Measurements from ENCODE around the gene RGS6.

The RGS6 gene

GRCh38 chr14:72333357-72333756, 401.1 kb downstream of the RGS6 start:
- DNase-seq: no peak

DNA sequence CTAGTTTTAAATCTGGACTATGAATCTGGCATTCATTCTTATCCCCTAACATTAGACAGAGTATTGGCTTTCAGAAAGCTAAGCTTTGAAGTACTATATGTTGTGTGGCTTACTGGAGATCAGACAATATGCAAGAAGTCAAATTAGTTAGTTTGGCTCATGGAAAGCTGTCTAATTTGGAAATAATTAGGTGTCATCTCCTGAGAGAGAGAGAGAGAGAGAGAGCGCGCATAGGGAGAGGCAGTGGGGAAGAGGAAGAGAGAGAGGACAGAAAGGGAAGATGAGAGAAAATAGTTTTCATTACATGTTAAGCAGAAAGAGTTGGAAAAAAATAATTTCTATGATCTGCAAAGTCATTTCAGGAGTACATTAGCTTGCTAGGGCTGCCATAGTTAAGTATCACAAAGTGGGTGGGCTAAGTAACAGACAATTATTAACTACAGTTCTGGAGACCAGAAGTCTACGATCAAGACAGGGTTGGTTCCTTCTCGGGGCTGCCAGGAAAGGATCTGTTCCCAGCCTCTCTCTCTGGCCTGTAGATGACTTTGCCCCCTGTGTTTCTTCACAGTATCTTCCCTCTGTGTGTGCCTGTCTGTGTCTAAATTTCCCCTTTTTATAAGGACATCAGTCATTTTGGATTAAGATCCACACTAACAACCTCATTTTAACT, 404.2 kb downstream of the RGS6 start:
- no peak for DNase-seq

DNA sequence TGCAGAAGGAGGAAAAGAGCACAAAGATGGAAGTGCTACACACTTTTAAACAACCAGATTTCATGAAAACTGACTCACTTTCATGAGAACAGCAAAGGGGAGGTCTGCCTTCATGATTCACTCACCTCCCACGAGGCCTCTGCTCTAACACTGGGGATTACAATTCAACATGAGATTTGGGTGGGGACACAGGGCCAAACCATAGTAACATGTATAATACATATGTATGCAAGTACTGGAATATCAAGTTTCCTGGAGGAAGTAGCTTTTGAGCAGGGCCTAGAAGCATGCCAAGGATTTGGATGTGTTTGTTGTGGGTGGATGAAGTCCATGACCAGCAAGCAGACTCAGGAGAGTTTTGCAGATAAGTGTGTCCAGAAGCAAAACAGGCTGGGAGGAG, 409.0 kb downstream of the RGS6 start:
- no peak for DNase-seq

GRCh38 chr14:72341686-72342085, 409.5 kb downstream of the RGS6 start:
- DNase-seq: no peak

DNA sequence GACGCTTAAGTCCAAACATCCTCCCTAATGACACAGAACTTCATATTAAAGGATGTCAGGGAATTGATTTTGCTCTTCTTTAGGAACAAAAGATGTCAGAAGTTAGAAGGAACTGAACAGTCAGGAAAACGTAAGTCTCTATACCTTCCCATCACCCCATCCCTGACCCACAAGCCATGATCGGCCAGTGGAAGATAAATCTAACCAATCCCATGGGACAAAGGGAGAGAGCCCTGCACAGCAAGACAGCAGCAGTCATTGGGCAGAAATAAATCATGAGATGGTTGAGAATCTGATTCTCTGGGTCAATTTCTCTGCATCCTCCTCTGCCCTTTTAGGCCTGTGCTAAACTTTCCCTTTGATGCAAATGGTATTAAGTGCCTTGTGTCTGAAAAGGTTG, 414.9 kb downstream of the RGS6 start:
- DNase-seq: no peak

DNA sequence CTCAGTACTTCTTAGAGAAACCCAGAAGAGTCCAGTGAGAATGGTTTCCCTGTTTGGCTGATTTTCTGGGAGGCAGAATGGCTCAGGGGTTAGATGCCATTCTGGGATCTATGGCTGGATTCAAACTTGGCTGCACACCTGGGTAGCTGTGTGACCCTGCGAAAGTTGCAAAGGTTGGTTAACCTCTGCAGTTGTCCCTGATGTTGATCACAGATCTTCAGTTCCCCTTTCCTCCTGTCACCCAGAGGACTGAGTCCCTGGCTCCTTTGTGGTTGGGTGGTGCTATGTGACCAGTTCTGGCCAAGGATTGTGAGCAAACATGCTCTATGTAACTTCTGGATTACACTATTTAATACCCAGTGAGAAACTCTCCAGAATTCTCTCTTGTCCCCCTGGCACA, 418.0 kb downstream of the RGS6 start:
- no peak for DNase-seq

DNA sequence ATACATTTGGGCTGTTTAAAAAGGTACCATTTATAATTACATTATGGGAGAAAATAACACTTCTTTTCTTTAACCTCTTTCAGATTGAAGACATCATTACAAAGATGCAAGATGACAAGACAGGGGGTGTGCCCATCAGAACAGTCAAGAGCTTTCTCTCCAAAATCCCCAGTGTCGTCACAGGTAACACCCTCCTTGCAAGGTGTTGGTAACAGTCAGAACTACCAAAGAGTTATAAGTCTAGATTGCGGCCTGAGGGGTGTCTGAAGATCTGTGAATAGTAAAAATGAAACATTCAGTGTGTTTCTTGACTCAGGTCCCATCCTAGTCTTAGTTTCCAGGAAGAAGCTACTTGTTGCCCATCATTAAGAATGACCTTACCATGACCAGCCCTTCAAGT, 419.8 kb downstream of the RGS6 start:
- DNase-seq: no peak

DNA sequence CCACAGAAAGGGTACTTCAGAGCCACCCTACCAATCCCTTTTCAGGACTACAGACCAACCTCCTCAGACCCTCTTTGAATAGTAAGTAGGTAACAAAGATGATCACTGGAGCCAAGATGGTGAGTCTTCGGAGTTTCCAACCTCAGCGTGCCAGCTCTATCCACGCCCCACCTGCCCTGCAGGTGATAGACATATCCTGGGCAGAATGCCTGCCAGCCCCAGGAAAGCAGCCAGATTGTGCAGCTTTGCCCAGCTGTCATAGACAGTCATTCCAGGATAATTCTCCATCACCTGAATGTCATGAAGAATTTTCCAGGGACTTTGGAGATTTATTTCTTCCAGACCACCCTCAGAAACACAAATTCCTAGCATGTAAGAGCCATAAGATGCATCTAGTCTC, 434.4 kb downstream of the RGS6 start:
- no peak for DNase-seq

DNA sequence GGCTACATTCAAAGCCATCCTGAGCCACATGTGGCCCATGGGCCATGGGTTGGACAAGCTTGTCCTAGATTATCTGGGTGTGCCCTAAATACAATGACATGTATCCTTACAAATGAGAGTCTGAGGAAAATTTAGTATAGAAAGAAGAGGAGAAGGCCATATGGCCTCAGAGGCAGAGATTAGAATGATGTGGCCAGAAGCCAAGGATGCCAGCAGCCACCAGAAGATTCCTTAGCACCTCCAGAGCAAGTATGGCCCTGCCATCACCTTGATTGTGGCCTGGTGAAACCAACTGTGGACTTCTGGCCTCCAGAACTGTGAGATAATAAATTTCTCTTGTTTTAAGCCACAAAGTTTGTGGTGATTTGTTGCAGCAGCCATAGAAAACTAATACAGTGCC, 436.9 kb downstream of the RGS6 start:
- DNase-seq: no peak

DNA sequence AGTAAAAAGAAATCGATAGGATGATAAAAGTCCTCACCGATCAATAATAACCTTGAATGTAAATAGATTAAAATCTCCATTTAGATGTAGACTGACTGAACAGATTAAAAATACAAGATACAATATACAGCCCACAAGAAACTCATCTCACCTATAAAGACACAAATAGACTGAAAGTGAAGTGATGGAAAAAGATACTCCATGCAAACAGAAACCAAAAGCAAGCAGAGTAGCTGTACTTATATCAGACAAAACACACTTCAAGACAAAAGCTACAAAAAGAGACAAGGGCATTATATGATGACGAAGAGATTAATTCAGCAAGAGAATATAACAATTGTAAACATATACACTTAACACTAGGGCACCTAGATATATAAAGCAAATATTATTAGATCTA, 444.8 kb downstream of the RGS6 start:
- DNase-seq: no peak

- no peak for DNase-seq
These were observed 448.2 kb downstream of the RGS6 start for GRCh38 chr14:72380456-72380855.

DNA sequence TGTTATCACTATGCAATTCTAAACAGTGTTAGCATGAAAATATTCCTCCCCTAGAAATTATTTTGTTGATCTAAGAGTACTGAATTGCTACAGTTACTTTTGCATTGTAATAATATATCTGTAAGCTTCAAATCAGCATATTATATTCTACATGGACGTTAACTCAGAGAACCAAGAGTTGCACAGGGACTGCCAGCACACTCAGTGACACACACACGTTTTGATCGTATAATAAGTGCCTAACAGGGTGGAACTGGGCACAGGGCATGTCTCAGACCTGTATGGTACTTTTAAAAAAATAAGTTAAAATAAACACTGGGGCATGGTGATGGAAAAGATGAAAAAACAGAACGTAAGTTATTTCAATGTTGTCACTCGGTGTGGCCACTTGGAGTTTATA, 451.6 kb downstream of the RGS6 start:
- no peak for DNase-seq

DNA sequence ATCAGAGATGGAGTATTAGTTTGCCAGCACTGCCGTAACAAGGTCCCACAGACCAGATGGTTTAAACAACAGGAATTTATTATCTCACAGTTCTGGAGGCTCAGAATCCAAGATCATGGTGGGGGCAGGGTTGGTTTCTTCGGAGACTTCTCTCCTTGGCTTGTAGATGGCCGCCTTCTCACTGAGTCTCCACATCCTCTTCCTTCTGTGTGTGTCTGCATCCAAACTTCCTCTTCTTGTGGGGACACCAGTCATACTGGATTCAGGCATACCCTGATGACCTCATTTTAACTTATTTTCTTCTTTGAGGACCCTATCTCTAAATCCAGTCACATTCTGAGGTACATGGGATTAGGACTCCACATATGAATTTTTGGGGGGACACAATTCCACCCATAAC, 455.5 kb downstream of the RGS6 start:
- DNase-seq: no peak

DNA sequence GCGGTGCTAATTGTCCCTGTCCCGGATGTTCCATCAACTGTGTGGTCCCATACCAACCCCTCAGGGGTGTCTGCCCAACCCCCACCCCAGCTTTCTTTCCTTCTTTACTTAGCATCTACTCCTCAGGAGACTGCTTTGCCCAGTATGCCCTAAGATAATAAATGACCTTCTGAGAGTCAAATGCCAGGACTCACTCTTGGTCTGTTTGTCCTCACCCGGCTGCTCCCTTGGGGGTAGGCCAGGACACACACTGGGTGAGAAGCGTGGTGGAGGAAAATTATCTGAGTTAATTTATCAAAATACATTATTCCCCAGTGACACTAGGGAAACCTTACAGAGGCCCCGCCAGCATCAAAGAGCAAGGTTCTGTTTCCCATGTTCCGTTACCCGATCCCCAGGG, 457.0 kb downstream of the RGS6 start:
- DNase-seq: no peak

DNA sequence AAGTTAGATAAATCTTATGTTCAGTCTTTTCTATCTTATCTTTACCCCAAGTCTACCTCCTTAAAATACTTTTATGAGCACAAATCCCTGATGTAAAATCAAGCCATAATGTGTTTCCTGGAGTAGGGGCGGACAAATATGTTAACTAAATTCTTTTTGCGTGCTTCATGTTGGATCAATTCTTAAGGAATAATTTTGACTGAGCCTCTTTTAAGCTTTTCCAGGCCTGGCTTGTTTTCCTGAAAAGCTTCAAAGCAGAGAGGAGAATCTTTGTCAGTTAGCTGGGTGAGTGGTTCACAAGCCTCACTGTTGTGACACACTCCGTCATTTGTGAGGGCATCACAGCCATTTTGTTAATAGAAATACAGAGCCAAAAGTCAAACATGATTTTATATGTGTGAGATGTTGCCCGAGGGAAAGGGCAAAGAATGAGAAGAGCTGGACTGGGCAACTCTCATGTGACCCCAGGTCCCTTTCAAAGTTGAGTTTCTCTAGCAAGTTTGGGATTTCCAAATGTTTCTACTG, 468.9 kb downstream of the RGS6 start:
- no peak for DNase-seq

GRCh38 chr14:72401632-72402376, 469.6 kb downstream of the RGS6 start:
- no peak for DNase-seq

GRCh38 chr14:72402377-72402772, 470.1 kb downstream of the RGS6 start:
- DNase-seq: no peak

DNA sequence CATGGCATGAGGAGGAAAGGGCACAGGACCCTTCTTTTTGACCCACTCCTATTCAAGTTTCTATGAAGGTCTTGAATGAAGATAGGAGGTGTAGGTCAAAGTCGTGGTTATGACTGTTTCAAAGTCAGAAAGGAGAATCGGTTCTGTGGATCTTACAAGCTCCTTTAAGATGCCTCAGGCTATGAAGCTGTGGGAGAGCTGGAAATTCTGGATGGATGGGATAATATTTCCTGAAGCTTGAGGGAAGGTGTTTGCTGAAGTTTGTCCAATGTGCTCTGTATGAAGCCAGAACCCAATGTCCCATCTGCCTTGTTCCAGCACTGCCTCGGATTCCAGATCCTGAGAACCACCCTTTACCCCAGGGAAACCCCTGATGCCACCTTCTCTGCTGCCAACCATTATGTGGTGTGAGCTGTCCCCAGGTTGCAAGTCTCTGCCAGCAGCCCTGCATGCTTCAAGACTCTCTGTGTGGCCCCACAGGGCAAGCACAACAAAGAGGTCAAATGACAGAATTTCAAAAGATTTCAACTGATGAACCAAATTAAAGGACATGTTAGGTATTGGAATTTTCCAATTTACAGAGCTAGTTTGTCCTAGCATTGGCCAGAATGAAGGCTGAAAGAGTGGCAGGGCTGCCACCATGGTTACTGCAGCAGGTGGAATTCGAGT, 472.0 kb downstream of the RGS6 start:
- no peak for DNase-seq

DNA sequence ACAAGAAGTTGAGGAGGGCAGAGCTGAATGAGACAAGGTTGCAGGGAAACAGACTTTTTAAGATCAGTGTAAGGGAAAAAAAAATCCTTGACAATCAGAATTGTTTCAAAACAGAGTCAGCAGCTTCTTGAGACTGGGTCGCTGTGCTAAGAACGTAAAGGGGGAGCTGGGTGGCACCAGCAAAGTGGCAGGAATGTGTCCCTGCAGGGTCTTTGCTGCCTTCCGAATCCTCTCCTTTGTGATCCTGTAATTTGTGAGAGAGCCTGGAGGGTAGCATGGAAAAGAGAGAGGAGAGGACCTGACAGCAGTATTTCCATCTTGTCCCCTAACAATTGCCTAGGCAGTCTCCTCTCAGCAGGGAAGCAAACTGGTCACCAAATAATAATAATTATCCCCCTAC, 472.8 kb downstream of the RGS6 start:
- no peak for DNase-seq

DNA sequence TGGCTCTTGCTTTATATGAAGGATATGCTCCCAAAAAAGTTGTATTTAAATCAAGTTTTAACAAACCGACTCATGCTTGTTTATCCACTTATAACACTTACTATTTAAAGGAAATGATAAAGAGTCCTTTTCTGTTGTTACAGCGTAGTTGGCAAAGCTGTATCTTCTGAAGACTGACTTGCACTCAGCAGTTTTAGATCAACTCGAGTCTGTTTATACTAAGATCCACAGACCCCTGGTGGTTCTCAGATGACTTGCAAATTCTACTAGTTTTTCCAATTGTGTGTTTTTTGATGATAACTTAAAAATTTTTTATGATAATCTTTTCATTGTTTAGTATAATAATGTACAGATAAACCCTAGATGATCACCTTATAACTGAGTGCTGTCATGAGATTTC, 475.8 kb downstream of the RGS6 start:
- DNase-seq: no peak

GRCh38 chr14:72409047-72409446, 476.8 kb downstream of the RGS6 start:
- DNase-seq: no peak

GRCh38 chr14:72416081-72416849, 484.0 kb downstream of the RGS6 start:
- DNase-seq: no peak

DNA sequence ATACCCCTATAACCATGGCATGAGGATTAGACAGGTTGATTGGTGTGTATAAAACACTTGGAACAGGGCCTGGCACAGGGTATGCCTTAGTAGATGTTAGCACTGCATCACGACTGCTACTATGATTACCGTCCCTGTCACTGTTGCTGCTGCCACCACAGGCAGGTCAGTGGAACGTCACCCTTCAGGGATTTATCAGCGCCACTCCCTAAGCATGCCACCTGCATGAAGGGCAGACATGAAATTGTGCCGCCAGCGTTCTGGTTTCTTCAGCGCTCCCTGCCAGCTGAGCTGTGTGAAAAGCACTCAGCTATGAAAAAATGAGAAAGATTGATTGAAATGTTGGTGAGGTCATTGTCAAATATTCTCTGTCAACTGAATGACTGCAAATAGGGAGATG, 484.7 kb downstream of the RGS6 start:
- DNase-seq: no peak

Measured in cerebellar nuclear complex (tissue), 1 donor.